NCI-H2227 treated with DMSO at 0.1 percent for 48 hours (cell line): Measurements from ENCODE around the gene SIT1.

Source experiments
- DNase-seq: peaks from one replicate; lab custom pipeline; 2025; lab: John Stamatoyannopoulos, UW

SIT1 gene

DNA sequence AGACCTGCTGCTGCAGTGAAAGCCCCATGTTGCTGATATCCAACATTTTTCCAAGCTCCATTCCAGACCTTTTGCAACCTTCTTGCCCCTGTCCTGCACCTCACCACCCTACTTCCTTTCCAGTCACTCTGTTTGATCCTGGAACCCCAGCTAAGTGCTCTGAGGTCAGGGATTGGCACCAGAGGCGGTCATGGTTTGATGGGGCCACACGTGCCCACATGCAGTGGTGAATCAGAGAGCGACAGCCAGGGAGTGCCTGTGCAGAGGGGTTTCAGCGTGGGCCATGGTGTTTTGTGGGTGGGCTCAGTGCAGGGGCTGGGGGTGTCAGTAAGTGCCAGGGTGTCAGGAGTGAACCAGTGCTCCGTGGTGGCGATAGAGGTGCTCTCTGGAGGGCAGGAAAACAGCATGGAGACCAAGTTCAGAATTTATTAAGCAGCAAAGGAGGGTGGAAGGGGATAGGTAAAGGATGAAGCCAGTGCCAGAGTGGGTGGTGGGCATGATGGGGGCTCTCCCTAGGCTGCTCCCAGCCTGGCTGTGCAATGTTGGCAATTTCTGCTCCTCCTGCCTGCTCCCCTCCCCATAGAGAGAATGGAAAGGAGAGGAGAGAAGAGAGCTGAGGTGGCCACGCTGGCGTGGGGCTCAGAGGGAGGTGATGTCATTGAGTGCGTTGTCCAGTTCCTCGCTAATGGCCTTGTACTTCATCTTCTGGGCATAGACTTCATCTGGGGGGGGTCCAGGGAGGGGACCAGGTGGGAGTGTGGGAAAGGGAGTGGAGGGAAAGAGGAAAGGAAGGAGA lies 32.0 kb upstream of the SIT1 start:
- no peak for DNase-seq

DNA sequence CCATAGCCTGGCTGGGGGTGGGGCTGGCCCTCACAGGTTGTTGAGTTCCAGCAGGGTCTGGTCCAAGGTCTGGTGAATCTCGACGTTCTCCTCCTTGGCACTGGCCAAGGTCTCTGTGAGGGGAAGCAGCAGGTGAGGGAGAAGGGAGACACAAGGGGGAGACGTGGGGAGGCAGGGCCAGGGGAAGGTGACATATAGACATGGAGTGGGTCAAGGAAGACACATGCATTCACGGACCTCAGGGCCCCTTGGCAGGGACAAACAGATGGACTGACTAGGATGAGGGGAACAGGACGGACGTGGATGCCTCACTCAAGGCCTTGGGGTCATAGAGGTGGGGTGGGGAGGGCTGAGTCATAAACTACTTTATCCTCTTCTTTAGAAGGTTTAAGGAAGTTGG lies 31.3 kb upstream of the SIT1 start:
- no peak for DNase-seq

DNA sequence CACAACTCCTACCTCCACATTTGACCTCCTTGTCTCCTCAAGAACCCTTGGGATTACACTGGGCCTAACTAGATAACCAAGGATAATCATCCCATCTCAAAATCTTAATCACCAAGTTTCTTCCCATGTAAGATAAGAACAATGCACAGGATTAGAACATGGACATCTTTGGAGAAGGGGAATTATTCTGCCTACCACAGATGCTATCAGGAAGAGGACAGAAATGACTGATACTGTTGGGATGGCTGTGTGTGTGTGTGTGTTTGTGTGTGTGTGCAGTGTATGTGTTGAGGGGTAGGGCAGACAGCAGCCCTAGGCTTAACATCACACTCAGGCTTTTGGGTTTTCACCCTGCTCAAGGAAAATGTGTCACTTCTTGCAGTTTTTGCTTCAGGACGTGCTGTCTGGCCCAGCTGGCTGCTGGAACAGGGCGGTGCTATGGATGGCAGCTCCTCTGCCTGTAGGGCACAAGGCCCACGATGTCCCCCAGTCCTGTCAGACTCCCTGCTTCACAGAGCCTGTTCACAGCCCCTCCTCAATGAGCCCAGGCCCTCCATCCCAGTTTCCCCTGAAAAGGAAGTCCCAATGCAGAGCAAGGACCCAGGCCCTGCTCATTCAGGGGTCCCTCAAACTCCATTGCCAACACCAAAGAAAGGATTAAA lies 30.7 kb upstream of the SIT1 start:
- no peak for DNase-seq

DNA sequence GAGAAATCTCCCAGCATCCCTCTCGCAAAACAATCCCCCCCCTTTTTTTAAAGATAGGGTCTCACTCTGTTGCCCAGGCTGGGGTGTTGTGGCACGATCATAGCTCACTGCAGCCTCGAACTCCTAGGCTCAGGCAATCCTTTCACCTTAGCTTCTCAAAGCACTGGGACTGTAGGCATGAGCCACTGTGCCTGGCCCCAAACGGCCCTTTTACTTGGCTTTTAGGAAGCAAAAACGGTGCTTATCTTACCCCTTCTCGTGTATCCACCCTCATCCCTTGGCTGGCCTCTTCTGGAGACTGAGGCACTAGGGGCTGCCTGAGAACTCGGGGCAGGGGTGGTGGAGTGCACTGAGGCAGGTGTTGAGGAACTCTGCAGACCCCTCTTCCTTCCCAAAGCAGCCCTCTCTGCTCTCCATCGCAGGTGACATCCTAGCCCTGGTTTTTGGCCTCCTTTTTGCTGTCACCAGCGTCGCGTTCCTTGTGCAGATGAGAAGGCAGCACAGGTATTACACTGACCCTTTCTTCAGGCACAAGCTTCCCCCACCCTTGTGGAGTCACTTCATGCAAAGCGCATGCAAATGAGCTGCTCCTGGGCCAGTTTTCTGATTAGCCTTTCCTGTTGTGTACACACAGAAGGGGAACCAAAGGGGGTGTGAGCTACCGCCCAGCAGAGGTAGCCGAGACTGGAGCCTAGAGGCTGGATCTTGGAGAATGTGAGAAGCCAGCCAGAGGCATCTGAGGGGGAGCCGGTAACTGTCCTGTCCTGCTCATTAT lies 29.8 kb upstream of the SIT1 start:
- no peak for DNase-seq

DNA sequence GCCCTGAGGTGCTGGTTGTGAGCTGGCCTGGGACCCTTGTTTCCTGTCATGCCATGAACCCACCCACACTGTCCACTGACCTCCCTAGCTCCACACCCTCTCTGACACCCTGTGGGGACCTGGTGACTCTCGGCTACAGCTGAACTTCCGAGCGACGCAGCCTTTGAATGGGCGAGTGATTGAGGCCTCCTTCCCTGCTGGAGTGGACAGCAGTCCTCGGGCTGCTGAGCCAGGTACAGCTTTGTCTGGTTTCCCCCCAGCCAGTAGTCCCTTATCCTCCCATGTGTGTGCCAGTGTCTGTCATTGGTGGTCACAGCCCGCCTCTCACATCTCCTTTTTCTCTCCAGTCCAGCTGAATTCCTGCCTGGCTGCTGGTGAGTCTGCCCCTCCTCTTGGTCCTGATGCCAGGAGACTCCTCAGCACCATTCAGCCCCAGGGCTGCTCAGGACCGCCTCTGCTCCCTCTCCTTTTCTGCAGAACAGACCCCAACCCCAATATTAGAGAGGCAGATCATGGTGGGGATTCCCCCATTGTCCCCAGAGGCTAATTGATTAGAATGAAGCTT lies 29.1 kb upstream of the SIT1 start:
- DNase-seq = no peak

DNA sequence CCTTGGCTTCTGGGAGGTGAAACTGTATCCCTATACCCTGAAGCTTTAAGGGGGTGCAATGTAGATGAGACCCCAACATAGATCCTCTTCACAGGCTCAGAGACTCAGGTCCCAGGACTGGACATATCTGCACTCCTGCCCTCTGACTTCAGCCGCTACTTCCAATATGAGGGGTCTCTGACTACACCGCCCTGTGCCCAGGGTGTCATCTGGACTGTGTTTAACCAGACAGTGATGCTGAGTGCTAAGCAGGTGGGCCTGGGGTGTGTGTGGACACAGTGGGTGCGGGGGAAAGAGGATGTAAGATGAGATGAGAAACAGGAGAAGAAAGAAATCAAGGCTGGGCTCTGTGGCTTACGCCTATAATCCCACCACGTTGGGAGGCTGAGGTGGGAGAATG lies 28.4 kb upstream of the SIT1 start:
- DNase-seq = no peak

DNA sequence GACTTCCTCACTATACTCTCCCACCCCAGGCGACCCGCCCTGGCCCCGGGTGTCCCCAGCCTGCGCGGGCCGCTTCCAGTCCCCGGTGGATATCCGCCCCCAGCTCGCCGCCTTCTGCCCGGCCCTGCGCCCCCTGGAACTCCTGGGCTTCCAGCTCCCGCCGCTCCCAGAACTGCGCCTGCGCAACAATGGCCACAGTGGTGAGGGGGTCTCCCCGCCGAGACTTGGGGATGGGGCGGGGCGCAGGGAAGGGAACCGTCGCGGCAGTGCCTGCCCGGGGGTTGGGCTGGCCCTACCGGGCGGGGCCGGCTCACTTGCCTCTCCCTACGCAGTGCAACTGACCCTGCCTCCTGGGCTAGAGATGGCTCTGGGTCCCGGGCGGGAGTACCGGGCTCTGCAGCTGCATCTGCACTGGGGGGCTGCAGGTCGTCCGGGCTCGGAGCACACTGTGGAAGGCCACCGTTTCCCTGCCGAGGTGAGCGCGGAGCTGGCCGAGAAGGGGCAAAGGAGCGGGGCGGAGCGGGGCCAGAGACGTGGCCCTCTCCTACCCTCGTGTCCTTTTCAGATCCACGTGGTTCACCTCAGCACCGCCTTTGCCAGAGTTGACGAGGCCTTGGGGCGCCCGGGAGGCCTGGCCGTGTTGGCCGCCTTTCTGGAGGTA lies 25.1 kb upstream of the SIT1 start:
- peak; percentile 23 for DNase-seq

DNA sequence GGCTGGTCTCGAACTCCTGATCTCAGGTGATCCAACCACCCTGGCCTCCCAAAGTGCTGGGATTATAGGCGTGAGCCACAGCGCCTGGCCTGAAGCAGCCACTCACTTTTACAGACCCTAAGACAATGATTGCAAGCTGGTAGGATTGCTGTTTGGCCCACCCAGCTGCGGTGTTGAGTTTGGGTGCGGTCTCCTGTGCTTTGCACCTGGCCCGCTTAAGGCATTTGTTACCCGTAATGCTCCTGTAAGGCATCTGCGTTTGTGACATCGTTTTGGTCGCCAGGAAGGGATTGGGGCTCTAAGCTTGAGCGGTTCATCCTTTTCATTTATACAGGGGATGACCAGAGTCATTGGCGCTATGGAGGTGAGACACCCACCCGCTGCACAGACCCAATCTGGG lies 24.5 kb upstream of the SIT1 start:
- DNase-seq = peak; percentile 4

DNA sequence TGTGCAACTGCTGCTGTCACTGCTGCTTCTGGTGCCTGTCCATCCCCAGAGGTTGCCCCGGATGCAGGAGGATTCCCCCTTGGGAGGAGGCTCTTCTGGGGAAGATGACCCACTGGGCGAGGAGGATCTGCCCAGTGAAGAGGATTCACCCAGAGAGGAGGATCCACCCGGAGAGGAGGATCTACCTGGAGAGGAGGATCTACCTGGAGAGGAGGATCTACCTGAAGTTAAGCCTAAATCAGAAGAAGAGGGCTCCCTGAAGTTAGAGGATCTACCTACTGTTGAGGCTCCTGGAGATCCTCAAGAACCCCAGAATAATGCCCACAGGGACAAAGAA lies 23.3 kb upstream of the SIT1 start:
- no peak for DNase-seq

DNA sequence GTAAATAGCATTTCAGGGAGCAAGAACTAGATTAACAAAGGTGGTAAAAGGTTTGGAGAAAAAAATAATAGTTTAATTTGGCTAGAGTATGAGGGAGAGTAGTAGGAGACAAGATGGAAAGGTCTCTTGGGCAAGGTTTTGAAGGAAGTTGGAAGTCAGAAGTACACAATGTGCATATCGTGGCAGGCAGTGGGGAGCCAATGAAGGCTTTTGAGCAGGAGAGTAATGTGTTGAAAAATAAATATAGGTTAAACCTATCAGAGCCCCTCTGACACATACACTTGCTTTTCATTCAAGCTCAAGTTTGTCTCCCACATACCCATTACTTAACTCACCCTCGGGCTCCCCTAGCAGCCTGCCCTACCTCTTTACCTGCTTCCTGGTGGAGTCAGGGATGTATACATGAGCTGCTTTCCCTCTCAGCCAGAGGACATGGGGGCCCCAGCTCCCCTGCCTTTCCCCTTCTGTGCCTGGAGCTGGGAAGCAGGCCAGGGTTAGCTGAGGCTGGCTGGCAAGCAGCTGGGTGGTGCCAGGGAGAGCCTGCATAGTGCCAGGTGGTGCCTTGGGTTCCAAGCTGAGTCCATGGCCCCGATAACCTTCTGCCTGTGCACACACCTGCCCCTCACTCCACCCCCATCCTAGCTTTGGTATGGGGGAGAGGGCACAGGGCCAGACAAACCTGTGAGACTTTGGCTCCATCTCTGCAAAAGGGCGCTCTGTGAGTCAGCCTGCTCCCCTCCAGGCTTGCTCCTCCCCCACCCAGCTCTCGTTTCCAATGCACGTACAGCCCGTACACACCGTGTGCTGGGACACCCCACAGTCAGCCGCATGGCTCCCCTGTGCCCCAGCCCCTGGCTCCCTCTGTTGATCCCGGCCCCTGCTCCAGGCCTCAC lies 22.6 kb upstream of the SIT1 start, which contains the start of gene CA9:
CA9 (plus strand) TSS at position 797 of the 893 bp plus-strand sequence; CDS start at position 829, 32 bp downstream.
- no peak for DNase-seq

DNA sequence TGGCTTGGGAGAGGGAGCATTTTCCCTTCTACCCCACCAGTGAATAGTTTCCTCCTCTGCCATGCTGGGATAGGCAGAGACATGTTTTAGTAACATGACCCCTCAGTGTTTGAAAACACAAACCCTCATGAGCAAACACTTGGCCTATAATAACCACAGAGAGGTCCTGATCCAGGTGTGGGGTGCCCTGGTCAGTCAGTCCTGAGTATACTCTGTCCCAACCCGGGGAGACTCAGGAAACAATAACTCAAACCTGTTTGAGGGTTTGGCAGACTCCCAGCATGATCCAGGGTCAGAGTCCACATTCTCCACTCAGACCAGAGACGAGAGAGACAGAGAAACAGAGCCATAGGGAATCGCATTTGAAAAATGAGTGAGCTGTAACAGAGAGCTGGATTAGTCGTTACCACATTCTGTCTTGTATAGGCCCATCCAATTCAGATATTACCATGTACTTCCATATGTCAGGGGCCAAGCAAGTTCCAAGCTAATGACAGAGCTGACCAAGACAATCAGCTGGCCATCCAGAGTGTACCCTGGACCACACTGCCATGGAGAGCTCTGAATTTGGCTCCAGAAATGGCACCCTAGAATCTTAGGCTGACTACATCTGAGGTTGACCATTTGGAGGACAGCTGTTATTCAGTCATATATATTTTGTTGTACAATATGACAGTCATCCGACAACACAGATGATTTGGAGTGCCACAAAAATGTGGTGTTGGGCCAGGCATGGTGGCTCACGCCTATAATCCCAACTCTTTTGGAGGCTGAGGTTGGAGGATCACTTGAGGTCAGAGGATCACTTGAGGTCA lies 18.8 kb upstream of the SIT1 start:
- DNase-seq = no peak

DNA sequence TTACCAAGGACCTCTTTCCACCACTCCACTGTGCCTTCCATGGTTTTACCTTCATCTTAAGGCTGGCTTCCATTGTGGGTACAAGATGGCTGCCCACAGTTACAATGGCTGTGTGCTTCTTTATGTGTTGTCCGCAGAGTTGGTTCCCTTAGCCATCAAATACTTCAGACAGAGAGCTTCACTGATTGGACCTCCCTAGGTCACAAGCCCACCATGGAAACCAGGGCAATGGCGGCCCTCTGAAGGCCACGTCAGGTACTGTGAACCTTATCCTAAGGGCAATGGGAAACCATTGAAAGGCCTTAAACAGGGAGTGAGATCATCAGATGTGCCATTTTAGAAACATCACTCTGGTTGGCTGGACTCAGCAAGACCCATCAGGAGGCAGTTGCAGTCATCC lies 17.2 kb upstream of the SIT1 start:
- no peak for DNase-seq

DNA sequence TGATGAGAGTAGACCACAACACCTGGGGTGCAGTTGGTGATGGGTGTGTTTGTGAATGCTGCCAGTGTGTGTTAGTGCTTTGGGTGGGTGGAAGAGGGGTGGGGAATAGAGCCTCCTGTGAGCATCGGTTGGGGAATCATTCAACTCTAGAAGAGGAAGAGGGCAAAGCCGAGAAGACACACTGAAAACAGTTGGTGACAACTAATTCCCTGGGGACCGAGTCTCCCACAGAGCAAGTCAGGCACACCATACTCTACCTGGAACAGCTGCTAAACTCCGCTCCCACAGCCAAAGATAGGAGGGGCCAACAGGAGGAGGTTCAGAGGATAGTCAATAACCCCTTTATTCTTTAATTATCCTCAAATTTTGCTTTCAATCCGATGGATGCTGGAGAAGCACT lies 15.8 kb upstream of the SIT1 start:
- no peak for DNase-seq

DNA sequence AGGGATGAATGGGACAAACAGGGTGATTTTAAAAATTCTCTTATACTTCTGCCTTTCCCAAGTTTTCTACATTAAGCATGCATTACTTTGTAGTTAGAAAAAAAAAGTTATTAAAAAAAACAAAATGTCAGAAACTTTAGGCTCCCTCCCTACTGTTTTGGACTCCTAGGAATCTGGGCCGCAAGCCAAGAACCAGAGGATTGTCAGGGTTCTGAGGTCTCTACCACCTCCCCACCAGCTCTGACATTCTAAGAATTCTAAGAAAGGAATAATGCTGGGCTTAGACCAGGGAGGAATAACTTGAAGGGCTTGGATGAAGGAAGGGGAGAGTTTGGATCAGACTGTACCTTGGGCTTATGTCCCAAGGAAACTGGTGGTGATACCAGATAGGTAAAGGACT lies 15.3 kb upstream of the SIT1 start:
- DNase-seq = no peak

DNA sequence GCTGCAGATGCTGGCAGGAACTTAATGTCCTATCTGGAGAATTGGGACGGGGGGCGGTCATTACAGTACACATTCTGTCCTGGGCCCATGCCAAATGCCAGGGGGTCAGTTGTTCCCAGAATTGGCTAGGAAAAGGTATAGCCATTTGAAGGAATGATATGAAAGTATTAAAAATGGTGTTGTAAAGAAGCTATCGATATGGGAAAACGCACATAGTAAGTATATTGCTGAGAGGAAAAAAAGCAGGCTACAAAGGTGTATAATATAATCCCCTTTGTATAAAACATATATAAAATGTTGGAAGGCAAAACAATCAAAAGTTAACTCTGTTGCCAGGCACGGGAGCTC lies 14.7 kb upstream of the SIT1 start:
- DNase-seq = no peak

DNA sequence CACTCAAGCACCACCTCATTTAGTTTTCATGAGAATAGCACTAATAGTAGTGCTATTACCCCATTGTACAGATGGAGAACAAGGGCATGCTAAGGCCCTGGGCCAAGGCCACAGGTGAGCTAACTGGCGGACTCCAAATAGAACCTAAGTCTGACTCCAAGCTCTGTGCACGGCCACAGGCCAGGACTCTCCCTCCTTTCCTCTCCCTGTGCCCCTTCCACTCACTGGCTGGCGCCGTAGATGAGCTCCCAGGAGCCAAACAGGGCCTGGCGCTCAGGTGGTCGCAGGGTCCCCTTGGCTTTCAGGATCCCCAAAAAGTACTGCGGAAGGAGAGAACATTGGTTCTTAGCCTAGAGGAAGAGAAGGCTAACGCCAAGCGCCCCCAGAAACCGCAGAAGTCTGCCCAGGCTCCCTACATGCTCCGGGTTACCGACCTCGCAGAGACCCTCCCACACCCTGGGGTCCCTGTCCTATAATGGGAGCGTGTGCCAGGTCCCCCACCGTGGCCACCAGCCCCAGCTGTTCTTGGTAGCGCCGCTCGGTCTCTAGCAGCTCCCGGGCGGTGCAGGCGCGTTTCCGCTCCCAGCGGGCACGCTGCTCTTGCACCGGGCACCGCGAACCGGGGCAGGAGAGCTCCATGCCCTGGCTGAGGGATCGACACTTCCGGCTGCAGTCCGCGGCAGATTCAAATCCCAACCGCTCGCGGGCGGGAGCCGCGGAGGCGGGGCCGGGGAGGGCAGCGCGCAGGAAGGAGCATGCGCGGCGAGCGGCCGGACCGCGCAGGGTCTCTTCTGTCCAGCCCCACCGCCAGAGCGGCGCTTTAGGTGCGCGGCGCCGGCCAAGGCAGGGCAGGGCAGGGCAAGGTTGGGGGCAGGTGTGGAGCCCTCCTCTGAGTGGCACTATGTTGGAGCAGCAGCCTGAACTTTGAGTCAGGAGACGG lies 14.1 kb upstream of the SIT1 start, which contains the start of gene ARHGEF39:
ARHGEF39 (minus strand) TSS at position 665 of the 940 bp plus-strand sequence; CDS start at position 639, 26 bp downstream.
- DNase-seq = peak; percentile 68

DNA sequence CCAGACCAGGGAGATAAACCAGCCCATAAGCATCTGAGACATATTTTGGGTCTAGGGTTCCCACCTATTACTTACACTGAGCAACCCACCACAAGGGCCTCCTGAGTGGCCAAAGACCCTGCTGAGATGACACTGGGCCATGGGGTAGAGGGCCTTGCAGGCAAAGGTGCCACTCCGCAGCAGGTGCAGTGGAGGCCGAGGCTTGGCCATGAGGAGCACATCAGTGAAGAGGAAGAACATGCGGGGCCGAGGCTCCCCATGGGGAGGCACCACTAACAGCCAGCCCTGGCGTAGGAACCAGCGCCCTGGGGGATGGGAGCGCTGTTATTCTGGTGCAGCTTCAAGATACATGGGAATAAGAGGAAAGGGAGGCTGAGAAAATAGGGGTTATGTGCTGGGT lies 11.7 kb upstream of the SIT1 start:
- no peak for DNase-seq

DNA sequence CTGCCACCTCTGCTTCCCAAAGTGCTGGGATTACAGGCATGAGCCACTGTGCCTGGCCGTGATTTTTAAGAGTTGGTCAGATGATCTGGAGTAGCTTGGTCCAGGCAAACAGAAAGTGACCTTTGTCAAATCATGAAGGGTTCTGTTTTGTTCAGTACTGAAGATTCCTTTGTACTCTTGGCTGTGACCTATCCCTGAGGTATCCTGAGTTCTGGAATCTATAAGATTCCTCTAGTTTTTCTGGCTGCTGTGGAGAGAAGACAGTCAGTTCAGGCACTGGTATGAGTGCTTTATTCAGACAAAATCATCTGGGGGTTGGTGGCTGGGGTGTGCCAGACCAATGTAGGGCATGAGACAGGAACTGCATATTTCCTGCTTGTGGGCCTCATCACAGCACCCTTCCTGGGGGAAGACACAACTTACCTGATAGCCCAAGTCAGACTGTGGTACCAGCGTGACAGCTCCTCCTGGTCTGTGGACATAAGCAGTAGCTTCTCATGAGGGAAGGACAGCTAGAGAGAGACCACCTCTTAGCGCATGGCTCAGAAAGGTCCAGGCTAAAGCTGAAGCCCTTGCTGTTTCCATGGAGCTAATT lies 11.1 kb upstream of the SIT1 start:
- no peak for DNase-seq

DNA sequence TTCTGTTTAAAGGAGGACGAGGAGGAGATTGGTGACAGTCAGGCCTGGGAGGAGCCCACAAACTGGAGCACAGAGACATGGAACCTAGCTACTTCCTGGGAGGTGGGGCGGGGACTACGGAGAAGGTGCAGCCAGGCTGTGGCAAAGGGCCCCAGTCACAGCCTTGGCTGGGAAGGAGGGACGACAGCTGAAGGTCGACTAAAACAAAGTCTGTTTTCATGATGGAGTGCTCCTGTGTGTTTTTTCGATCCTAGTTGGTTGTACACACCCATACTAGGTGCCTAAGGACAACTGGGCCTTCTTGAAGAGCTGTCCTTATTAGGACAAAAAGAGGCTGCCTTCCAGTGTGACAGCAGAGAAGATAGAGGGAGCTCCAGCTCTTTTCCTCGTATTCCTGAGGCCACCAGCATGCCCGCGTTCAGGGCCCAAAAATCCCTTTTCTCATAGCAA lies 10.3 kb upstream of the SIT1 start:
- DNase-seq = no peak
